ENCODE data around the gene RSRP1.

RSRP1 gene

DNA sequence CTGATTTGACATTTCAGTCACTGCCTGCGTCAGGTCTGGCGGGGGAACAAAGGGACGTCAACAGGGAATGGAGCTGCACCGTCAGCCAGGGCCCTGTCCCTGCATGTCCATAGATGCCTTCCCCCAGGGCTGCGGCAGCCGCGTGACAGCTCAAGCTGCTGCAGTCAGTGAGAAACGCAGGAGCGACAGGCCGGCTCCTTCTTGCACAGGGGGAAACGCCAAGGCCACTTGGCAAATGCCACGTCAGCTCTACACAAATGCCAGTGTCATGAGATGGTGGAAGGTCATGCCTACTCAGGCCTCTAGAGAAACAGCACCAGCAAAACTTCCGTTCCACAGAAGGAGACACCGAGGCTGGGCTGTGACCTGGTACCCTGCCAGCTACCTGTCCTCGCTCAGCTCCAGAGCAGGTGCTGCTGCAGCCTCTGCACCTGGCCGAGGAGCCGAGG lies 52.7 kb downstream of the RSRP1 start:
- H4K20me1 ChIP-seq (ENCODE audit: insufficient read depth, low read length): no peaks in the 10 kb centered on the region; the same call in 1 of the 2 replicates
- no peaks in the 10 kb centered on the region for H3K9me3 ChIP-seq (ENCODE audit: insufficient read depth, low read length, severe bottlenecking)
- H3K4me2 ChIP-seq (ENCODE audit: insufficient read depth, low read length): no peak overlapping the region
- DNase-seq (no peak), ATAC-seq (ENCODE audit: insufficient read depth, low read depth) (no peak)
- H3K9ac ChIP-seq (ENCODE audit: low read depth, low read length): no peak overlapping the region
- no peaks in the 10 kb centered on the region for H3K27me3 ChIP-seq (ENCODE audit: insufficient read depth, low read length, poor library complexity)
- no peak overlapping the region for H3K27ac ChIP-seq (ENCODE audit: low read length)
- TF ChIP-seq, protein P1, sequence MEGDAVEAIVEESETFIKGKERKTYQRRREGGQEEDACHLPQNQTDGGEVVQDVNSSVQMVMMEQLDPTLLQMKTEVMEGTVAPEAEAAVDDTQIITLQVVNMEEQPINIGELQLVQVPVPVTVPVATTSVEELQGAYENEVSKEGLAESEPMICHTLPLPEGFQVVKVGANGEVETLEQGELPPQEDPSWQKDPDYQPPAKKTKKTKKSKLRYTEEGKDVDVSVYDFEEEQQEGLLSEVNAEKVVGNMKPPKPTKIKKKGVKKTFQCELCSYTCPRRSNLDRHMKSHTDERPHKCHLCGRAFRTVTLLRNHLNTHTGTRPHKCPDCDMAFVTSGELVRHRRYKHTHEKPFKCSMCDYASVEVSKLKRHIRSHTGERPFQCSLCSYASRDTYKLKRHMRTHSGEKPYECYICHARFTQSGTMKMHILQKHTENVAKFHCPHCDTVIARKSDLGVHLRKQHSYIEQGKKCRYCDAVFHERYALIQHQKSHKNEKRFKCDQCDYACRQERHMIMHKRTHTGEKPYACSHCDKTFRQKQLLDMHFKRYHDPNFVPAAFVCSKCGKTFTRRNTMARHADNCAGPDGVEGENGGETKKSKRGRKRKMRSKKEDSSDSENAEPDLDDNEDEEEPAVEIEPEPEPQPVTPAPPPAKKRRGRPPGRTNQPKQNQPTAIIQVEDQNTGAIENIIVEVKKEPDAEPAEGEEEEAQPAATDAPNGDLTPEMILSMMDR (IDR thresholded peaks at IDR 0.05; ENCODE audit: borderline replicate concordance, extremely low read depth, low read length, poor library complexity, severe bottlenecking): no peak
- TF ChIP-seq EZH2 (IDR thresholded peaks at IDR 0.05; ENCODE audit: borderline replicate concordance, low read depth, low read length, severe bottlenecking): no peak
- no peak overlapping the region for H3K4me3 ChIP-seq (ENCODE audit: low read depth in 1 of 2, low read length in 2 of 2)
- no peaks in the 10 kb centered on the region for H3K36me3 ChIP-seq (ENCODE audit: insufficient read depth, low read length)
- no peak overlapping the region for H2AFZ ChIP-seq (ENCODE audit: low read depth, low read length)
- H3K79me2 ChIP-seq (ENCODE audit: insufficient read depth, low read length): no peaks in the 10 kb centered on the region
- H3K4me1 ChIP-seq (ENCODE audit: insufficient read depth, low read length): no peaks in the 10 kb centered on the region

DNA sequence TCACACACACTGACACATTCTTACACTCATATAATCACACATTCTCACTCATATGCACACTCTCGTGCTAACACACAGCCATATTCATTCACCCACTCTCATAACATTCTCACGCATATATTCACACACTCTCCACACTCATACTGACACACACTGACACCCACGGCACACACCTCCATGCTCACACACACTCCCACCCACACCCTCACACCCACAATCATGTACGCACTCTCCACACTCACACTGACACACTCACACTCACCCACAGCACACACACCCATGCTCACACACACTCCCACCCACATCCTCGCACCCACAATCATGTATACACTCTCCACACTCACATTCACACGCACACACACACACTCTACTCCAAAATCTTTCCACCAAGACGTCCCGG lies 53.2 kb downstream of the RSRP1 start:
- no peak for ATAC-seq (ENCODE audit: insufficient read depth, low read depth)
- Histone ChIP-seq H2AFZ (ENCODE audit: low read depth, low read length) (no peak overlapping the region), H3K4me1 (ENCODE audit: insufficient read depth, low read length) (no peaks in the 10 kb centered on the region), H3K79me2 (ENCODE audit: insufficient read depth, low read length) (no peaks in the 10 kb centered on the region), H4K20me1 (ENCODE audit: insufficient read depth, low read length) (no peaks in the 10 kb centered on the region; the same call in 1 of the 2 replicates), H3K4me2 (ENCODE audit: insufficient read depth, low read length) (no peak overlapping the region), H3K27ac (ENCODE audit: low read length) (no peak overlapping the region), H3K36me3 (ENCODE audit: insufficient read depth, low read length) (no peaks in the 10 kb centered on the region), H3K27me3 (ENCODE audit: insufficient read depth, low read length, poor library complexity) (no peaks in the 10 kb centered on the region), H3K9ac (ENCODE audit: low read depth, low read length) (no peak overlapping the region), H3K4me3 (ENCODE audit: low read depth in 1 of 2, low read length in 2 of 2) (no peak overlapping the region), H3K9me3 (ENCODE audit: insufficient read depth, low read length, severe bottlenecking) (no peaks in the 10 kb centered on the region)
- no peak for DNase-seq
- TF ChIP-seq, protein P1 (IDR thresholded peaks at IDR 0.05; ENCODE audit: borderline replicate concordance, extremely low read depth, low read length, poor library complexity, severe bottlenecking): no peak

- no peak for TF ChIP-seq EZH2 (IDR thresholded peaks at IDR 0.05; ENCODE audit: borderline replicate concordance, low read depth, low read length, severe bottlenecking)
- TF ChIP-seq, protein P1 (IDR thresholded peaks at IDR 0.05; ENCODE audit: borderline replicate concordance, extremely low read depth, low read length, poor library complexity, severe bottlenecking): no peak
- ATAC-seq (ENCODE audit: insufficient read depth, low read depth): no peak
Observed at GRCh38 chr1:25193229-25193628, 54.0 kb downstream of the RSRP1 start.

More at GRCh38 chr1:25193229-25193628, 54.0 kb downstream of the RSRP1 start:
- Histone ChIP-seq H3K4me2 (ENCODE audit: insufficient read depth, low read length) (no peak overlapping the region), H3K9me3 (ENCODE audit: insufficient read depth, low read length, severe bottlenecking) (no peaks in the 10 kb centered on the region), H3K4me1 (ENCODE audit: insufficient read depth, low read length) (no peaks in the 10 kb centered on the region), H3K9ac (ENCODE audit: low read depth, low read length) (no peak overlapping the region), H2AFZ (ENCODE audit: low read depth, low read length) (no peak overlapping the region), H3K79me2 (ENCODE audit: insufficient read depth, low read length) (no peaks in the 10 kb centered on the region), H4K20me1 (ENCODE audit: insufficient read depth, low read length) (no peaks in the 10 kb centered on the region; the same call in 1 of the 2 replicates), H3K27me3 (ENCODE audit: insufficient read depth, low read length, poor library complexity) (no peaks in the 10 kb centered on the region), H3K36me3 (ENCODE audit: insufficient read depth, low read length) (no peaks in the 10 kb centered on the region), H3K4me3 (ENCODE audit: low read depth in 1 of 2, low read length in 2 of 2) (no peak overlapping the region), H3K27ac (ENCODE audit: low read length) (no peak overlapping the region)
- DNase-seq: no peak
